ENCODE data around the gene CPEB3.

GRCh38 chr10:92305133-92306072, 14.5 kb upstream of the CPEB3 start:
- TF ChIP-seq POLR2AphosphoS5 (IDR thresholded peaks at IDR 0.05; ENCODE audit: borderline replicate concordance, low read depth, low read length) (no peak), EZH2 (IDR thresholded peaks at IDR 0.05) (no peak), FOXP2 (optimal IDR thresholded peaks at IDR 0.05; ENCODE audit: control extremely low read depth, extremely low read length, insufficient read depth) (no peak)
